Esophagus muscularis mucosa (tissue), 4 donors: ENCODE results near the gene MR1.

Experiments
- EP300 ChIP-seq: sonication (generic); formaldehyde crosslinking; IDR thresholded peaks from one replicate; pipeline ENCODE4 v1.6.1; 2017; ENCODE audit warnings: antibody characterized with exemption
- POLR2A ChIP-seq: fragments of 450-650 bp; IDR thresholded peaks from one replicate; pipeline ENCODE4 v1.6.1; 2017; ENCODE audit warnings: antibody characterized with exemption, moderate library complexity, mild to moderate bottlenecking, low read depth
- POLR2AphosphoS5 ChIP-seq, 2 donors: sonication (generic); formaldehyde crosslinking; IDR thresholded peaks; one replicate each; pipeline ENCODE4 v1.6.1; 2017; ENCODE audit warnings: antibody characterized with exemption in 2 of 2
- TF ChIP-seq, protein P1 (sequence below), 3 experiments: fragments of 200-600 bp in 2 of 3; fragments of 450-650 bp in 1 of 3; sonication (generic) in 2 of 3; IDR thresholded peaks; one replicate each; pipeline ENCODE4 v1.5.1; 2017 to 2019; ENCODE audit warnings: antibody characterized with exemption in 3 of 3, mild to moderate bottlenecking in 2 of 3, moderate library complexity in 1 of 3

DNA sequence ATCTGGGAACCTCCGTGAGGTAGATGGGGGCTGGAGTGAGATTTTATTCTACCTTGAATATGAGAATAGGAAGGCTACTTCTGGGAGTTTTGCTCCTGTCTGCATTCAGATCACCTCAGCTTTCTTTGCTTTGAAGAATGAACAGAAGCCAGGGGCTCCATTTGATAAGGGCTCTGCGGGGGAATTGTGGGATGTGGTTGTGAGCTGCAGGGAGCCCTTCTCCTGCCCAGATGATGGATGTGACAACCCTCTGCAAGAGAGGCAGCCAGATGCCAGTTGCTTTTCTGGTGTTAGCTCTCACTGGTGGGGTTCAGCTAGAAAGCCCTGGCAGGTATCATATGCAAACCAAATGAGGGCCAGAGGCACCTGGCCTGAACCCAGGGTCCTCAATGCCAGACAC, 76.2 kb downstream of the MR1 start:
- TF ChIP-seq, protein P1, sequence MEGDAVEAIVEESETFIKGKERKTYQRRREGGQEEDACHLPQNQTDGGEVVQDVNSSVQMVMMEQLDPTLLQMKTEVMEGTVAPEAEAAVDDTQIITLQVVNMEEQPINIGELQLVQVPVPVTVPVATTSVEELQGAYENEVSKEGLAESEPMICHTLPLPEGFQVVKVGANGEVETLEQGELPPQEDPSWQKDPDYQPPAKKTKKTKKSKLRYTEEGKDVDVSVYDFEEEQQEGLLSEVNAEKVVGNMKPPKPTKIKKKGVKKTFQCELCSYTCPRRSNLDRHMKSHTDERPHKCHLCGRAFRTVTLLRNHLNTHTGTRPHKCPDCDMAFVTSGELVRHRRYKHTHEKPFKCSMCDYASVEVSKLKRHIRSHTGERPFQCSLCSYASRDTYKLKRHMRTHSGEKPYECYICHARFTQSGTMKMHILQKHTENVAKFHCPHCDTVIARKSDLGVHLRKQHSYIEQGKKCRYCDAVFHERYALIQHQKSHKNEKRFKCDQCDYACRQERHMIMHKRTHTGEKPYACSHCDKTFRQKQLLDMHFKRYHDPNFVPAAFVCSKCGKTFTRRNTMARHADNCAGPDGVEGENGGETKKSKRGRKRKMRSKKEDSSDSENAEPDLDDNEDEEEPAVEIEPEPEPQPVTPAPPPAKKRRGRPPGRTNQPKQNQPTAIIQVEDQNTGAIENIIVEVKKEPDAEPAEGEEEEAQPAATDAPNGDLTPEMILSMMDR (IDR thresholded peaks at IDR 0.05), result no peak
- TF ChIP-seq EP300 (no peak), POLR2A (no peak), POLR2AphosphoS5 (IDR thresholded peaks at IDR 0.05) (no peak)
